Smooth muscle cell of the brain vasculature (primary cell): Measurements from ENCODE around the gene ARRDC1.
"Not testable (repeated sequence)": the region's sequence is repeated elsewhere in the genome, so short reads cannot be mapped to it uniquely, and the experiment has no call there.

ENCODE experiments used
- DNase-seq: peaks from one replicate; pipeline ENCODE4 v3.0.0-alpha.2; 2012; ENCODE audit warnings: low read depth, low spot score

Gene ARRDC1

GRCh38 chr9:137583957-137584356 is 21.5 kb upstream of the ARRDC1 start:
- no peak for DNase-seq

- no peak for DNase-seq
Measured at GRCh38 chr9:137586854-137587253, 18.6 kb upstream of the ARRDC1 start.

GRCh38 chr9:137588311-137588710 is 17.2 kb upstream of the ARRDC1 start:
- DNase-seq, result no peak

- DNase-seq, result no peak
Measured at GRCh38 chr9:137588891-137589290, 16.6 kb upstream of the ARRDC1 start.

GRCh38 chr9:137589441-137590122 is 15.9 kb upstream of the ARRDC1 start:
- no peak for DNase-seq

GRCh38 chr9:137590123-137590468 is 15.4 kb upstream of the ARRDC1 start:
- no peak for DNase-seq

- peak; percentile 60 for DNase-seq
Measured at GRCh38 chr9:137590469-137591383, 14.8 kb upstream of the ARRDC1 start, which contains the start of gene ZMYND19. Gene ZMYND19, minus strand, starts transcription at chr9:137590512. Its CDS starts 249 bp downstream, at chr9:137590263.

GRCh38 chr9:137592767-137593166 is 12.7 kb upstream of the ARRDC1 start:
- no peak for DNase-seq

GRCh38 chr9:137593176-137593575 is 12.3 kb upstream of the ARRDC1 start:
- no peak for DNase-seq

GRCh38 chr9:137596577-137596976 is 8.9 kb upstream of the ARRDC1 start:
- not testable (repeated sequence) for DNase-seq

GRCh38 chr9:137598943-137599342 is 6.5 kb upstream of the ARRDC1 start:
- no peak for DNase-seq

GRCh38 chr9:137602661-137603060 is 2.8 kb upstream of the ARRDC1 start:
- no peak for DNase-seq

GRCh38 chr9:137603879-137604278 is 1.6 kb upstream of the ARRDC1 start:
- no peak for DNase-seq

- no peak for DNase-seq
Measured at GRCh38 chr9:137604345-137605086, 970 bp upstream of the ARRDC1 start.

- no peak for DNase-seq
Measured at GRCh38 chr9:137606005-137606621, 627 bp downstream of the ARRDC1 start.

GRCh38 chr9:137606734-137607138 is 1.2 kb downstream of the ARRDC1 start:
- DNase-seq, result no peak

- no peak for DNase-seq
Measured at GRCh38 chr9:137607141-137607857, 1.8 kb downstream of the ARRDC1 start.

GRCh38 chr9:137610944-137611343 is 5.5 kb downstream of the ARRDC1 start:
- DNase-seq, result no peak

GRCh38 chr9:137611623-137612609 is 6.4 kb downstream of the ARRDC1 start:
- DNase-seq, result no peak

- DNase-seq, result no peak
Measured at GRCh38 chr9:137612741-137613142, 7.3 kb downstream of the ARRDC1 start.
